Prostate gland (tissue), 2 donors: ENCODE results near the gene XPNPEP2. TPM values are rescaled to one million over a fixed set of nuclear protein-coding genes. Genes with fewer than 3 reads are reported as not detected.

ENCODE experiments used
- DNase-seq: peaks from one replicate; pipeline ENCODE4 v3.0.0-alpha.2; 2019; ENCODE audit warnings: low spot score
- H3K27ac ChIP-seq, 2 donors: fragments of 200-600 bp; sonication (generic); 2 replicates each; pipeline ENCODE4 v1.5.1; 2017 to 2019
- H3K27me3 ChIP-seq: fragments of 200-600 bp; sonication (generic); replicated peaks from 2 replicates; pipeline ENCODE4 v1.5.1; 2019; ENCODE audit not compliant: insufficient read depth
- H3K36me3 ChIP-seq, 2 donors: fragments of 200-600 bp; sonication (generic); 1 replicate in 1 of 2; 2 replicates in 1 of 2; pipeline versions ENCODE4 v1.5.1 to v1.8.1; 2017 to 2019
- H3K4me1 ChIP-seq: fragments of 200-600 bp; sonication (generic); replicated peaks from 2 replicates; pipeline ENCODE4 v1.5.1; 2019
- H3K4me3 ChIP-seq, 2 donors: fragments of 200-600 bp; sonication (generic); 2 replicates each; pipeline ENCODE4 v1.5.1; 2017 to 2019
- H3K9me3 ChIP-seq: fragments of 200-600 bp; sonication (generic); 2 replicates; pipeline ENCODE4 v1.5.1; 2017
- POLR2A ChIP-seq: fragments of 450-650 bp; IDR thresholded peaks from one replicate; pipeline ENCODE4 v1.6.1; 2016; ENCODE audit warnings: antibody characterized with exemption, mild to moderate bottlenecking
- POLR2AphosphoS5 ChIP-seq: sonication (generic); formaldehyde crosslinking; IDR thresholded peaks from one replicate; pipeline ENCODE4 v1.6.1; 2017; ENCODE audit warnings: antibody characterized with exemption
- WGBS: methylation state at CpG from one replicate; pipeline ENCODE4 v1.1.5; 2018; 5-methylcytosine and 5-hydroxymethylcytosine counted together
- intact Hi-C: fragments of 100-400 bp; cut with DNase I; formaldehyde crosslinking; loops from one replicate; pipeline ENCODE4 v1.14.2; 2022
- total RNA-seq, 2 donors: library from RNA; depleted of rRNA; stranded (reverse); fragments of >200 nt; gene quantifications; one replicate each; pipeline ENCODE4 v1.1.0, GENCODE V29; 2016
- TF ChIP-seq, protein P1 (sequence below), 4 experiments: fragments of 200-600 bp in 2 of 4; fragments of 450-650 bp in 2 of 4; sonication (generic) in 2 of 4; IDR thresholded peaks; 1 replicate in 3 of 4; 2 replicates in 1 of 4; pipeline ENCODE4 v1.5.1; 2016 to 2019; ENCODE audit warnings: antibody characterized with exemption in 4 of 4, mild to moderate bottlenecking in 2 of 4, moderate library complexity in 2 of 4

The XPNPEP2 gene
- total RNA-seq, 2 donors from 2014 or later: 0.14 TPM; not detected in 1

DNA sequence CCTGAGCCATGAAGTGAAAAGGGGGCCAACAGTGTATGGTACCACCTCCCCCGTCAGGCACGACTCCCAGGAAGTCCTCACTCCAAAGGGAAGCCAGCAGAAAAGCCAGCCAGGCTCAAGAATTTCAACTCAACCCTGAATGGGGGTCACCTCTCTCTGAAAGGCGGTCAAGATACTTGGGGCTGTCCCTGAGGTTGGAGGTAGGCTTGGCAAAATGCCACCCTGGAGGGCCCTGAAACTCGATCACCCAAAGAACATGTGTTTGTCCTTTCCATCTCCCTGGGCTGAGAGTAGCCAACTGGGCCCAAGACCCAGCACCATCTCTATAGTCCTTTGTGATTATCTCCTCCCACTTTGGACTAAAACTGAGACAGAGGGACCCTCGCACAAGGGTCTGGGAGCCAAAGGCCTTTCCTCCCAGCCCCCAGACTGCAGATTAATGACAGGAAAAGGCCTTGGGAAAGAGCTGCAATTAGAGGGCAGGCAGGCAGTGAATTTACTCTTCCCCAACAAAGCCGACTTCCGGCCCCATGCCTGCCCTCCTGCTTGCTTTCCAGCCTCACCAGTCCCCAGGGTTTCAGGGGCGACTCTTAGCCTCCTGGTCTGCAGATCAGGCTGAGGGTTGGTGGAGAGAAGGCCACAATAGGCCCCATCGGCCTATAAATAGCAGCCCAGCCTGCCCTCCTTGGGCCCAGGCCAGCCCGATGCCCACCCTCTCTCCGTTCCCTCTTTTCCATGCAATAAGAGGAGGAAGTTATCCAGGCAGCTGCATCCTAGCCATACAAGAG, 46.6 kb downstream of the XPNPEP2 start:
- no peak overlapping the region for H3K27ac ChIP-seq
- 76% methylated on average over 8 of the region's 11 CpGs for WGBS
- H3K27me3 ChIP-seq: no peaks in the 10 kb centered on the region
- no peak overlapping the region for H3K4me3 ChIP-seq
- TF ChIP-seq POLR2A (no peak), POLR2AphosphoS5 (no peak)
- TF ChIP-seq, protein P1, sequence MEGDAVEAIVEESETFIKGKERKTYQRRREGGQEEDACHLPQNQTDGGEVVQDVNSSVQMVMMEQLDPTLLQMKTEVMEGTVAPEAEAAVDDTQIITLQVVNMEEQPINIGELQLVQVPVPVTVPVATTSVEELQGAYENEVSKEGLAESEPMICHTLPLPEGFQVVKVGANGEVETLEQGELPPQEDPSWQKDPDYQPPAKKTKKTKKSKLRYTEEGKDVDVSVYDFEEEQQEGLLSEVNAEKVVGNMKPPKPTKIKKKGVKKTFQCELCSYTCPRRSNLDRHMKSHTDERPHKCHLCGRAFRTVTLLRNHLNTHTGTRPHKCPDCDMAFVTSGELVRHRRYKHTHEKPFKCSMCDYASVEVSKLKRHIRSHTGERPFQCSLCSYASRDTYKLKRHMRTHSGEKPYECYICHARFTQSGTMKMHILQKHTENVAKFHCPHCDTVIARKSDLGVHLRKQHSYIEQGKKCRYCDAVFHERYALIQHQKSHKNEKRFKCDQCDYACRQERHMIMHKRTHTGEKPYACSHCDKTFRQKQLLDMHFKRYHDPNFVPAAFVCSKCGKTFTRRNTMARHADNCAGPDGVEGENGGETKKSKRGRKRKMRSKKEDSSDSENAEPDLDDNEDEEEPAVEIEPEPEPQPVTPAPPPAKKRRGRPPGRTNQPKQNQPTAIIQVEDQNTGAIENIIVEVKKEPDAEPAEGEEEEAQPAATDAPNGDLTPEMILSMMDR (IDR thresholded peaks at IDR 0.05): no peak
- H3K36me3 ChIP-seq: no peaks in the 10 kb centered on the region
- no peaks in the 10 kb centered on the region for H3K4me1 ChIP-seq
- no peaks in the 10 kb centered on the region for H3K9me3 ChIP-seq
- no peak for DNase-seq
- intact Hi-C loops: no loop called here

DNA sequence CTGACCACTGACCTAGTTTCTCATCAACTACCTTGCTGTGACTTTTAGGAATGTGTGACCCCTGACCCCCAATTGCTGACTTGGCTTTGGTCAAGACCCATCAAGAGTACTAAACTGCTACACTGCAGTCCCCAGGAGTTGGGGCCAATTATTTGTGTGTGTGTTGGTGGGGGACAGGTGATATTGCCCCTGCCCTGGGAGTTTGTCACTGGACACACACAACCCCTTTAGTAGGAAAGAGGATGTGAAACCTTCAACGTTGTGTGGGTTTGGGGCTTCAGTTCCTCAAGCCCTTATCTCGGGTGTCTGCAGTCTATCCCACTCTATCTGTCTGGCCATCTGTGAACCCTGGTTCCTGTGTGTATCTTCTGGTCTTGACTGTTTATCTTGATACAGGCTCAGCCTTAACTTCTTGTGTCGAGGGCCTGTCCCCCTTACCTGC, 47.5 kb downstream of the XPNPEP2 start:
- 58% methylated on average over 3 of the region's 3 CpGs for WGBS
- Histone ChIP-seq H3K27ac (no peak overlapping the region), H3K27me3 (no peaks in the 10 kb centered on the region), H3K4me1 (no peaks in the 10 kb centered on the region), H3K36me3 (no peaks in the 10 kb centered on the region), H3K4me3 (no peak overlapping the region), H3K9me3 (no peaks in the 10 kb centered on the region)
- DNase-seq: no peak
- TF ChIP-seq POLR2A: no peak
- TF ChIP-seq, protein P1 (IDR thresholded peaks at IDR 0.05): no peak
- TF ChIP-seq POLR2AphosphoS5: no peak
- intact Hi-C loops: no loop called here

GRCh38 chrX:129787336-129788055, 48.7 kb downstream of the XPNPEP2 start:
- H3K27ac ChIP-seq: no peak overlapping the region
- H3K27me3 ChIP-seq: no peaks in the 10 kb centered on the region
- TF ChIP-seq POLR2A (no peak), POLR2AphosphoS5 (no peak)
- TF ChIP-seq, protein P1 (IDR thresholded peaks at IDR 0.05): no peak
- intact Hi-C loops: no loop called here
- H3K36me3 ChIP-seq: no peaks in the 10 kb centered on the region
- 87% methylated on average over 10 of the region's 11 CpGs for WGBS
- no peaks in the 10 kb centered on the region for H3K9me3 ChIP-seq
- H3K4me3 ChIP-seq: no peak overlapping the region
- no peak for DNase-seq
- no peaks in the 10 kb centered on the region for H3K4me1 ChIP-seq

- WGBS: 98% methylated on average over 5 of the region's 6 CpGs
- DNase-seq: no peak
- Histone ChIP-seq H3K4me3 (no peak overlapping the region), H3K9me3 (no peaks in the 10 kb centered on the region), H3K36me3 (no peaks in the 10 kb centered on the region), H3K4me1 (no peaks in the 10 kb centered on the region), H3K27ac (no peak overlapping the region), H3K27me3 (no peaks in the 10 kb centered on the region)
- TF ChIP-seq, protein P1 (IDR thresholded peaks at IDR 0.05): no peak
- no peak for TF ChIP-seq POLR2A
- no peak for TF ChIP-seq POLR2AphosphoS5
- intact Hi-C loops: no loop called here
Observed at GRCh38 chrX:129788527-129788926, 49.7 kb downstream of the XPNPEP2 start.

- intact Hi-C loops: no loop called here
- no peaks in the 10 kb centered on the region for H3K4me1 ChIP-seq
- H3K9me3 ChIP-seq: no peaks in the 10 kb centered on the region
- DNase-seq: no peak
- H3K4me3 ChIP-seq: no peak overlapping the region
- WGBS: 69% methylated on average over 3 of the region's 3 CpGs
- no peaks in the 10 kb centered on the region for H3K27me3 ChIP-seq
- TF ChIP-seq POLR2A (no peak), POLR2AphosphoS5 (no peak)
- TF ChIP-seq, protein P1 (IDR thresholded peaks at IDR 0.05): no peak
- H3K27ac ChIP-seq: no peak overlapping the region
- H3K36me3 ChIP-seq: no peaks in the 10 kb centered on the region
Observed at GRCh38 chrX:129790146-129790545, 51.4 kb downstream of the XPNPEP2 start.
